Brain microvascular endothelial cell (primary cell): ENCODE measurements around the gene TMEM98.
A peak's percentile ranks its signal among the peaks of the same experiment; 100 is the strongest.

Experiments
- DNase-seq: peaks from one replicate; pipeline ENCODE4 v3.0.0-alpha.2; 2020
- H3K27ac ChIP-seq: fragments of 250-450 bp; sonication (Bioruptor Pico); 2 replicates; pipeline ENCODE4 v1.5.1; 2020; ENCODE audit warnings: mild to moderate bottlenecking, moderate library complexity
- H3K27me3 ChIP-seq: fragments of 250-450 bp; sonication (Bioruptor Pico); replicated peaks from 2 replicates; pipeline ENCODE4 v1.5.1; 2020; ENCODE audit warnings: mild to moderate bottlenecking
- H3K36me3 ChIP-seq: fragments of 250-450 bp; sonication (Bioruptor Pico); replicated peaks from 2 replicates; pipeline ENCODE4 v1.5.1; 2020; ENCODE audit warnings: mild to moderate bottlenecking
- H3K4me3 ChIP-seq: 2 replicates; pipeline ENCODE4 v1.5.1; 2011; ENCODE audit warnings: low read depth, mild to moderate bottlenecking, control low read depth, low read length, moderate library complexity
- in situ Hi-C: cut with HindIII; loops from 2 replicates; pipeline ENCODE4 v1.10.0; 2017; ENCODE audit warnings: low sequenced_read_pairs, low pct_ligation_motif_present
- TF ChIP-seq, protein P1 (sequence below): IDR thresholded peaks from 2 replicates; pipeline ENCODE4 v1.5.1; 2011; ENCODE audit warnings: low read depth, mild to moderate bottlenecking, moderate library complexity, low read length, control low read depth, inconsistent platforms; ENCODE audit errors: missing control alignments

TMEM98 gene

GRCh38 chr17:32910769-32911168, 17.2 kb upstream of the TMEM98 start:
- H3K27me3 ChIP-seq = no peaks in the 10 kb centered on the region
- in situ Hi-C loops = loop anchor here (25.0 kb wide), 1 partner anchor 123 kb away; no protein-coding TSS in a partner anchor
- no peak overlapping the region for H3K27ac ChIP-seq
- DNase-seq = no peak
- no peaks in the 10 kb centered on the region for H3K36me3 ChIP-seq
- TF ChIP-seq, protein P1, sequence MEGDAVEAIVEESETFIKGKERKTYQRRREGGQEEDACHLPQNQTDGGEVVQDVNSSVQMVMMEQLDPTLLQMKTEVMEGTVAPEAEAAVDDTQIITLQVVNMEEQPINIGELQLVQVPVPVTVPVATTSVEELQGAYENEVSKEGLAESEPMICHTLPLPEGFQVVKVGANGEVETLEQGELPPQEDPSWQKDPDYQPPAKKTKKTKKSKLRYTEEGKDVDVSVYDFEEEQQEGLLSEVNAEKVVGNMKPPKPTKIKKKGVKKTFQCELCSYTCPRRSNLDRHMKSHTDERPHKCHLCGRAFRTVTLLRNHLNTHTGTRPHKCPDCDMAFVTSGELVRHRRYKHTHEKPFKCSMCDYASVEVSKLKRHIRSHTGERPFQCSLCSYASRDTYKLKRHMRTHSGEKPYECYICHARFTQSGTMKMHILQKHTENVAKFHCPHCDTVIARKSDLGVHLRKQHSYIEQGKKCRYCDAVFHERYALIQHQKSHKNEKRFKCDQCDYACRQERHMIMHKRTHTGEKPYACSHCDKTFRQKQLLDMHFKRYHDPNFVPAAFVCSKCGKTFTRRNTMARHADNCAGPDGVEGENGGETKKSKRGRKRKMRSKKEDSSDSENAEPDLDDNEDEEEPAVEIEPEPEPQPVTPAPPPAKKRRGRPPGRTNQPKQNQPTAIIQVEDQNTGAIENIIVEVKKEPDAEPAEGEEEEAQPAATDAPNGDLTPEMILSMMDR = no peak
- no peak overlapping the region for H3K4me3 ChIP-seq

- DNase-seq = peak; percentile 73
- H3K4me3 ChIP-seq = no peak overlapping the region
- H3K27me3 ChIP-seq = no peaks in the 10 kb centered on the region
- in situ Hi-C loops = loop anchor here (25.0 kb wide), 1 partner anchor 125 kb away; no protein-coding TSS in a partner anchor
- TF ChIP-seq, protein P1 = peak; percentile 34
- H3K36me3 ChIP-seq = no peaks in the 10 kb centered on the region
- H3K27ac ChIP-seq = no peak overlapping the region
Measured at GRCh38 chr17:32912218-32912897, 15.6 kb upstream of the TMEM98 start.

DNA sequence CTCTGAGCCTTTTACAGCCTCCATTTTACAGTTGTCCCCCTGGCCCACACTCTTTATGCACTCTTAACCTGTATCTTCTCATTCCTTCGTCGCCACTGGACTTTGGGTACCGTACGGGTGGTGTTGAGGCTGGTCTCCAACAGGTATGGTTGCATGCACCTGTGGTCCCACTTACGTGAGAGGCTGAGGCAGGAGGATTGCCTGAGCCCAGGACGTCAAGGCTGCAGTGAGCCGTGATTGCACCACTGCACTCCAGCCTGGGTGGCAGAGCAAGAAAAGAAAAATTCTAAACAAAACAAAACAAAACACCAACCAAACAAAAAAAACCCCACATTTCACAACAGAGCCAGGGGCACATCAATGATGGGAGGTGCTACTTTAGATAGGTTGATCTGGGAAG, 14.4 kb upstream of the TMEM98 start:
- in situ Hi-C loops = loop anchor here (25.0 kb wide), 1 partner anchor 126 kb away; no protein-coding TSS in a partner anchor
- Histone ChIP-seq H3K36me3 (no peaks in the 10 kb centered on the region), H3K27me3 (no peaks in the 10 kb centered on the region), H3K4me3 (no peak overlapping the region), H3K27ac (no peak overlapping the region)
- TF ChIP-seq, protein P1 = no peak
- no peak for DNase-seq

DNA sequence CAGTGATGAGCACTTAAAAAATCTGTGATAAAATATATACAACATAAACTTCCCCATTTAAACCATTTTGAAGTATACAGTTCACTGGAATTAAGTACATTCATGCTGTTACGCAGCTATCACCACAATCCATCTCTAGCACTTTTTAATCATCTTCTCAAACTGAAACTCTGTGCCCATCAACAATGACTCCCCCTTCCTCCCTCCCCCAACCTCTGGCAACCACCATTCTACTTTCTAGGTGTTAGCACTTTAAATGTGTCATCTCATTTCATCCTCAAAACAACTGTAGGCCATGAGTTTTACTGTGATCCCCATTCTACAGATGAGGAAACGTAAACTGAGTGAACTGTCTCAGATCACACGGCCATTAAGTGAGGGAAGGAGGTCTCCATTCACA, 13.8 kb upstream of the TMEM98 start:
- TF ChIP-seq, protein P1 = no peak
- in situ Hi-C loops = loop anchor here (25.0 kb wide), 1 partner anchor 127 kb away; no protein-coding TSS in a partner anchor
- no peak overlapping the region for H3K27ac ChIP-seq
- no peak overlapping the region for H3K4me3 ChIP-seq
- H3K36me3 ChIP-seq = no peaks in the 10 kb centered on the region
- no peaks in the 10 kb centered on the region for H3K27me3 ChIP-seq
- no peak for DNase-seq

- TF ChIP-seq, protein P1 = no peak
- H3K4me3 ChIP-seq = no peak overlapping the region
- no peak for DNase-seq
- no peaks in the 10 kb centered on the region for H3K27me3 ChIP-seq
- no peak overlapping the region for H3K27ac ChIP-seq
- in situ Hi-C loops = loop anchor here (25.0 kb wide), 1 partner anchor 128 kb away; no protein-coding TSS in a partner anchor
- no peaks in the 10 kb centered on the region for H3K36me3 ChIP-seq
Measured at GRCh38 chr17:32915245-32915644, 12.7 kb upstream of the TMEM98 start.

DNA sequence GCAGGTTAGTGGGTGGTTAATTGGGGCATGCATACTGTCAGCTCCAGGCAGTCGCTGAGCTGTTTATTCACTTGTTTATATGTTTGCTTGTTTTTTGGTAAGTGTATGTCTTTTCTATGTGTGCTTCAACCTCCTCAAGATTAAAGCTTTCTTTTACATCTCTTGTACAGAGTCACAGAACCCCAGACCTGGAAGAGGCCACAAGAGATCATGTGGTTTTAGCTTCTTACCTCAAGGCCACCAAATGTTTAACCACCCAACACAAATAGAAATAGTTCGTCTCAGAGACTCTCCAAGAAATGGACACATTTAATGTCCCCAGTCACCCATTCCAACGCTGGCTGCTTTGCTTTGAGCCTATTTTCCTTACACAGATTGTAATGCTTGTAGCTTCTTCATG, 11.8 kb upstream of the TMEM98 start:
- Histone ChIP-seq H3K4me3 (no peak overlapping the region), H3K27ac (no peak overlapping the region), H3K27me3 (no peaks in the 10 kb centered on the region), H3K36me3 (no peaks in the 10 kb centered on the region)
- DNase-seq = no peak
- TF ChIP-seq, protein P1 = no peak
- in situ Hi-C loops = loop anchor here (25.0 kb wide), 1 partner anchor 129 kb away; no protein-coding TSS in a partner anchor
